ENCODE results near the gene PARD3B.

Gene PARD3B, protein sequence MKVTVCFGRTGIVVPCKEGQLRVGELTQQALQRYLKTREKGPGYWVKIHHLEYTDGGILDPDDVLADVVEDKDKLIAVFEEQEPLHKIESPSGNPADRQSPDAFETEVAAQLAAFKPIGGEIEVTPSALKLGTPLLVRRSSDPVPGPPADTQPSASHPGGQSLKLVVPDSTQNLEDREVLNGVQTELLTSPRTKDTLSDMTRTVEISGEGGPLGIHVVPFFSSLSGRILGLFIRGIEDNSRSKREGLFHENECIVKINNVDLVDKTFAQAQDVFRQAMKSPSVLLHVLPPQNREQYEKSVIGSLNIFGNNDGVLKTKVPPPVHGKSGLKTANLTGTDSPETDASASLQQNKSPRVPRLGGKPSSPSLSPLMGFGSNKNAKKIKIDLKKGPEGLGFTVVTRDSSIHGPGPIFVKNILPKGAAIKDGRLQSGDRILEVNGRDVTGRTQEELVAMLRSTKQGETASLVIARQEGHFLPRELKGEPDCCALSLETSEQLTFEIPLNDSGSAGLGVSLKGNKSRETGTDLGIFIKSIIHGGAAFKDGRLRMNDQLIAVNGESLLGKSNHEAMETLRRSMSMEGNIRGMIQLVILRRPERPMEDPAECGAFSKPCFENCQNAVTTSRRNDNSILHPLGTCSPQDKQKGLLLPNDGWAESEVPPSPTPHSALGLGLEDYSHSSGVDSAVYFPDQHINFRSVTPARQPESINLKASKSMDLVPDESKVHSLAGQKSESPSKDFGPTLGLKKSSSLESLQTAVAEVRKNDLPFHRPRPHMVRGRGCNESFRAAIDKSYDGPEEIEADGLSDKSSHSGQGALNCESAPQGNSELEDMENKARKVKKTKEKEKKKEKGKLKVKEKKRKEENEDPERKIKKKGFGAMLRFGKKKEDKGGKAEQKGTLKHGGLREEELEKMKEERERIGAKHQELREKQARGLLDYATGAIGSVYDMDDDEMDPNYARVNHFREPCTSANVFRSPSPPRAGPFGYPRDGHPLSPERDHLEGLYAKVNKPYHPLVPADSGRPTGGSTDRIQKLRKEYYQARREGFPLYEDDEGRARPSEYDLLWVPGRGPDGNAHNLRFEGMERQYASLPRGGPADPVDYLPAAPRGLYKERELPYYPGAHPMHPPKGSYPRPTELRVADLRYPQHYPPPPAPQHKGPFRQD (N-terminal part only)

DNA sequence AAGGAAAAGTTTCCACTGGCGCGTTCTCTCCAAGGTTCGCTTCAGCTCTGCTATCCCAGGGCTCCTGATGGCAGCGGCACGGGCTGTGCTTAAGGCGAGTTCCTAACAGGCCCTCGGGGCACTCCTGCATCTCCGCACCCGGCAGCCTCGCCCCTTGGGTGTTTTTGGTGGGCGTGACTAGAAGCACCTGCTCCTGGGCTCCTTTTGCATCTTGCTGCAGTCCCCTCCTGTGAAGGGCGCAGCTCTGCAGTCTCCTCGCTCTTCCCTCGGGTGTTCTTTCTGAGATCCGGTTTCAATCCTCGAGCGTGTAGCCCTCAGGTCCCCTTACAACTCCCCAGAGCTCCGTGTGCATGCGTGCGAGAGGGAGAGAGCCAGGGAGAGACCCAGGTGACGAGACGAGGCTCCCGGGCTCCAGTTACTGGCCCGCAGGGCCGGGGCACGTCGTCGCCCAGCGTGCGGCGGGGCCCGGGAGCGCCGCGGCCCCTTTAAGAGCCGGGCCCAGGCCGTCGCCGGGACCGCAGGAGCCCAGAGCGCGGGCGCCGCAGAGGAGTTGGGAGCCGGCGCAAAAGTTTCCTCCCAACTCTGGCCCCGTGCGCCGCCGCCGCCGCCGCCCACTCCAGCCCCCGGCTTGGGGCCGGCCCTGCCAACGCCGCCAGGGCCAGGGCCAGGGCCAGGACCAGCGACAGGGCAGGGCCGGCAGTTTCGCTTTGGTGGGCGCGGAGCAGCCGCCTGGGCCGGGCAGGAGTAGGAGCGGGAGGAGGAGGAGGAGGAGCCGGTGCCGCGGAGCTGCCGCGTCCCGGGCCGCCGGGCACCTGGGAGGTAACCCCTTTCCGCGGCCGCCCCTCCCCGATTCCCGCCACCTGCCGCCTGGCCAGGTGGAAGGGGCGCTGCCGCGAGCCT, at the start of gene PARD3B:
Gene PARD3B, plus strand, starts transcription at position 515 of the 900 bp plus-strand sequence. CDS start 525 bp downstream, outside the sequence.
- peak; percentile 59 for DNase-seq

DNA sequence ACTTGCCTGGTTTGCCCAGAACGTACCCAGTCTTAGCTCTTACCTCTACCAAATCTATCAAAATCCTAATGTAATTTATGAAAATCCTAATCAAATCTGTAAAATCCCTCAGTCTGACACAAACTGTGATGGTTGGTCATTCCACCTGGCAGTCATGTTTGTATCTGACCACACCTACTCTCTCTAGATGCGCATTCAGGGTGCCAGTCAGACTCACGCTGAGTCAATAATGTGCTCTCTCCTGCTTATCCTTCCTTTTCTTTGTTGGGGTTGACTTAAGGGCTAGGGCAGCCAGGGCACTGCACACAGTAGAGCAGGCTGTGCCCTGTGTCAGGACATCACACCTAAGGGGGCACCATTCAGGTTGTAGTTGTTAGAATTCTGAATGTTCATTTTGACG, 48.5 kb upstream of the PARD3B start:
- no peak for DNase-seq

DNA sequence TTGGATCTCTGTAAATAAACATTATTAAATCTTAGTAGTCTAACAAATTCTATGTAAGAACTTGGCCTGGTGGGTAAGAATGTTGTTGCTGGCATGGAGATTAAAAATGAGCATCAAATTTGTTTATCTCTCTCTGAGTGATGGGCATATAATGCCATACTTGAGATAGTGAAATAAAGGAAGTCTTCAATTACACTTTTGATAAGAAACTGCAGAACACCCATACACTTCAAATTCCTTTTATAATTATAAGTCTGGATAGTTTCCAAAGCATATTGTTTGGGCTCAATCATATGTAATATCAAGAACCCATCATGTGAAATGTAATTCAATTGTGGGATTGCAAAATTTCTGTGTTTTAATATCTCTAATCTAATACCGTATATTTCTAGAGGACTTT, 47.4 kb upstream of the PARD3B start:
- no peak for DNase-seq

DNA sequence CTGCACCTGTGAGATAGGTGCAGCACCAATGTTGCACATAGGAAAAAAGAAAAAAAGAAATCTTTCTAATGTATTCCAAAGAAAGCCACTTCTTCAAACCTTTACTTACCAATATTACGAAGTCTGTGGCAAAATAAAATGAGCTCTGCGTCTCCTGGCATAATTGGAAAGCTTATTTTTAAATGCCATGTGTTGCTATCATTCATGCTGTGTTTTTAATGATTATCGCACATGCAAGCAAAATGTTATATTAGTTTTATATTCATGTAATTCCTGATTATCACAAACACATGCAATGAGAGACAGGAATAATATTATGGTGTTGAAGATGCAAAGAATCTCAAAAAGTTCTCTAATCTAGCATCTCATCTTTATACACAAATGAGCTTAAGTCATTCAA, 47.0 kb upstream of the PARD3B start:
- no peak for DNase-seq

DNA sequence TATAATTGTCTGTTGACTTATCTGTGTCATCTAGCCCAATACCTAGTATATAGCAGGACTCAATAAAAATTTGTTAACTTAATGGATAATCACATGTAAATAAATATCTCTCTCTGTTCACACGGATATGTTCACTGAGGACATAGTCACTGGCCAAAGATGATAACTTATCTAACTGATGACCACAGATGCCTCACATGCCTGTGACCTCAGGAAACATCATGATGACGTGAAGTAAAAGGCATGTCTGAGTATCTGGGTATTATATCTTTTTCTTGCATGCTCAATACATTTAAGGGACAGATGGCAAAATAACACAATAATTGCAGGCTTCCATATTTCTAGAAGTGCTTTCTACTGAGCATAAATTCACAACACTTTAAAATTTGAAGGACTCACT, 41.4 kb upstream of the PARD3B start:
- no peak for DNase-seq

DNA sequence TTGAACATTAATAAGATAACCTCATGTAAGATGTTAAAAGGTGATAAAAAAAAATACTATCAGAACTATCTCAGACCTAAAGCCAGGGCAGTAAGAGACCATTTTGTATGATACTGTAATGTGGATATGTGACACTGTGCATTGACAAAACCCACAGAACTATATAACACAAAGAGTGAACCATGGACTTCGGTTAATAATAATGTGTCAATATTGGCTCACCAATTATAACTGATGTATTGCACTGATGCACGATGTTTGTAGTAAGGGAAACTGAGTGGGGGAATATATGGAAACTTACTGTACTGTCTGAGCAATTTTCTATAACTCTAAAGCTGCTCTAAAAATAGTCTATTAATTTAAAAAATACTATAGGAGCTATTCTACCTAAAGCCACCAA, 40.7 kb upstream of the PARD3B start:
- DNase-seq, result no peak

DNA sequence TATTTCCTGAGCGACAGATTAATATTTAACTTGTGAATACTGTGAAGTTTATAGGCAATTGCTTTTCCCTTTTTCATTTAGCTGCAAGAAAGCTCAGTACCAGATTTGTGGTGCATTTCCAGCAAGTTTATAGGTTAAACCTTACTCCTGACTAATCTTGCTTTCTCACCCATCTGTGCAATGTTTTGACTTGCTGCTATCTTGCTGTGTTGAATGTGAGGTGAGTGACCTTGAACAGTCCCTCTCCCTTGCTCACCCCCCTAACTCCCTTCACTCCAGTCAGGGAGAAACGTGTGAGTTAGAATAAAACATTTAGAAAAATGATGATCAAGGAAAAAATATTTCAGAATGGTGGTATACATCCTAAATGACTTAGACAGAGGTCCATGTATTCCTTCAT, 39.8 kb upstream of the PARD3B start:
- DNase-seq, result no peak

DNA sequence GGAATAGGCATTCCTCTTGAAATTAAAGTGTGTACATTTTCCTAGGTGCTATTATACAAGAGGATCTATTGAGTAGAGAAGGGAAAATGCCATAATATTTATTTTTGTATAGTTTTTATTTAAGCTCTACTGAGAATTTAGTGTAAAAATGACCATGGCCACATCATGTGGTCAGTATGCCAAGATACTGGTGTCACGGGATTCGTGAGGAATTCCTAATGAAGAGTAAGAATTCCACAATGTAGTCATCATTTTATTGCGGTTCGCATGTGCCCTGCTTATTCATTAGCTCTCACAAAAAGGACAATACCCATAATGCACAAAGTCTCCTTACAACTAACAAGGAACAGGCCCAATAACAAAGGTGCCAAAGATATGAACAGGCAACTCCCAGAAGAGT, 39.3 kb upstream of the PARD3B start:
- no peak for DNase-seq

DNA sequence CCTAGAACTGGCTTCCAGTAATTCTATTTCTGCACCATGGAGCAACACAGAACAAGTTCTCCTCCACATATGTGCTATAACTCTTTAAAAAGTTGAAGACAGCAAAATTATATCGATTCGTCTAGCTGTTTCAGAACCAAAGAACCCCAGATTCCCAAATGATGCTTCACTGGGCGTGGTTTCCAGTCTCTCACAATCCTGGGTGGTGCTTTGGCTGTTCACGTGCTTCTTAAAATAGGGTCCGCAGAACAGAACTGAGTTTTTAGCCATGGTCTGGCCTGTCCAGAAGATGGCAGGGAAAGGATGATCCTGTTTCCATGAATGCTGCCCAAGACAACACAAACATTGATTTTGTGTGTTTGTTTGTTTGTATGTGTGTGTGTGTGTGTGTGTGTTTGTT, 37.6 kb upstream of the PARD3B start:
- no peak for DNase-seq

DNA sequence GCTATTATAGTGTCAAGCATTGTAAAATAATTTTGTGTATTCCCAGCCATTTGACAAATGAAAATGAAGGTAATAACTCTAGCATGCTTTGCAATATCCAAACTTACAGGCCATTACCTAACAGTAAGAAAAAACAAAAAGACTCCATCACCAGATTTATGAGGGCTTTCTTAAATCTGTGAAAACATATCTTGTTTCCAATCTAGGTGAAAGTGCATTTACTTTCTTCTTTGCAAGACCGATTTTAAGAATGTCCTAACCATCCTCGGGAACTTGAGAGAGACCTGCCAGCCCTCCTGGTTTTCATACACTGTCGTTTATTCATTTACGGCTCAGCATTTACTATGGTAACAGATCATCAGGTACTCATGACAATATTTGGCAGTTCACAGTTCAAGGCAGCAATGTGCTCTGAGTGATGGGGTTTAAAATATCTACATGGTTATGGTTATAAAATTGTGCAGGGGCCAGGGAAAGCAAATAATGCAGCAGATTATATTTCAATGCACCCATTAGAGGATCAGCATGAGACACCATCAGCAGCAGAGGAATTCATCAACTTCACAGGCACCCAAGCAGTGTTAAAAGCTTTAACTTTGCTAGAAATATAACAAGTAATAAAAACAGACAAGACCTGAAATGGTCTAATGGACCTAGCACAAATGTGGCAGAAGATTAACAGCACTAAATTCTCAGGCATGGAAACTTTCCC, 34.4 kb upstream of the PARD3B start:
- DNase-seq, result no peak

DNA sequence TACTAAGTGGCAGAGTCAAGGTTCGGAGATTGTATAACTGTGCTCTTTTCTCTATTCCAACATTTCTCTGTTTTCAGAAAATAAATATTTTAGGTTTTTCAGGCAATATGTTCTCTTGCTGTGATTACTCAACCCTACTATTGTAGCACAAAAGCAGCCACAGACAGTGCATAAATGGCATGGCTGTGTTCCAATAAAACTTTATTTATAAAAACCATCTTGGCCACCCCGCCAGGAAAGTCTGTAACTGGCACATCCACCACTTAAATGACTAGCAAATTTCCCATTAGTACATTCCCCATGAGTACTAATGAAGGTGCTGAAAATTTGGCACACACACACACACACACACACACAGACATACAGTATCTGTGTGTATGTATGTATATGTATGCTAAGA, 30.8 kb upstream of the PARD3B start:
- DNase-seq, result no peak

DNA sequence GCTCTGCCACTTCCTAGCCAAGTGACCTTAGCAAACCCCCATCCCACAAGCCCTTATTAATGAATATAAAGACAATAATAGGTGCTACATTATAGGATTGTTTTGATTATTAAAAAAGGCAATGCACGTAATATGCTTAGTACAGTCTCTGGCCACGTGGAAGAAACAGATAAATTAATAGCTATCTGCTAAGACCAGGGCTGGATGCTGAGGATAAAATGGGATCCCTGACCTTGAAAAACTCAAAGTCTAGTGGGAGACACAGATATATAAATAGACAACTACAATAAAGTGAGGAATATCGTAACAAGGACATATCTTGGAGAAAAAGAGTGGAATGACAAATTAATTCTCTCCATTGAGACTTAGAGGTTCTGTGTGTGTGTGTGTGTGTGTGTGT, 29.9 kb upstream of the PARD3B start:
- no peak for DNase-seq

DNA sequence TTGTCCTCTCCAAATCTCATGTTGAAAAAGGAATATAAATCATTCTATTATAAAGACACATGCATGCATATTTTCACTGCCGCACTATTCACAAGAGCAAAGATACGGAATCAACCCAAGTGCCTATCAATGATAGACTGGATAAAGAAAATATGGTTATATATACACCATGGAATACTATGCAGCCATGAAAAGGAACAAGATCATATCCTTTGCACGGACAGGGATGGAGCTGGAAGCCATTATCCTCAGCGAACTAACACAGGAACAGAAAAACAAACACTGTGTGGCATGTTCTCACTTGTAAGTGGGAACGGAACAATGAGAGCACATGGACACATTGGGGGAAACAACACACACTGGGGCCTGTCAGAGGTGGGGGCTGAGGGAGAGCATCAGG, 28.1 kb upstream of the PARD3B start:
- DNase-seq, result no peak

DNA sequence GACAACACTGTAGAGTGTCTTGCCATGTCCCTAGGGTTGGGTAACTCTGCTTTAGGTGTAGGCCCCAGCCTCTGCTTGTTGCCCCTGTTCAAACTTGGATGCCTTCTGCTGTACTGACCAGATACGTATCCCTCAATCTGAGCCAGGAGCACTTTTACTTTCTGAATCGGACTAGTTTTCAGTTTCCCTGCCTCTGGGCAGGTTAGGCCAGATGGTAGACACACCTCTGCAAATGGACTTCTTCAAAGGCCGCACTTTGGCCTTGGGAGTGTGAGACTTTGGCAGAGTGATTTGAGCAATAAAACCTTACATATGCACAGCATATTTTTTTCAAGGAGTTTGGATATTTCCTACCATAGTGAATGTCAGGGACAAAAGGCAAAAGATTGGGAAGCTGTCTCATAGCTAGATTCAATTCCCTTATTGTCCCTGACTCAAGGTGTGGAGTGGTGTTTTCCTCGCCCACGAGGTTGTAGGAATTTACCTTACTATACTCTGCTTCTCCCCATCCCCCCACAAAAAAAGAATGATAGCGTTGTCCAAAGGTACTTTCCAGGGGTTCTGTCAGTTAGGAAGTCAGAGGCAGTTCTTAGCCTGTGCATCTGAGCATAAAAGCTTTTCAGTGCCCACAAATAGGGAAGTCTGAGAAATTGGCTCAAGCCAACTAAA, 15.3 kb upstream of the PARD3B start:
- DNase-seq, result no peak

DNA sequence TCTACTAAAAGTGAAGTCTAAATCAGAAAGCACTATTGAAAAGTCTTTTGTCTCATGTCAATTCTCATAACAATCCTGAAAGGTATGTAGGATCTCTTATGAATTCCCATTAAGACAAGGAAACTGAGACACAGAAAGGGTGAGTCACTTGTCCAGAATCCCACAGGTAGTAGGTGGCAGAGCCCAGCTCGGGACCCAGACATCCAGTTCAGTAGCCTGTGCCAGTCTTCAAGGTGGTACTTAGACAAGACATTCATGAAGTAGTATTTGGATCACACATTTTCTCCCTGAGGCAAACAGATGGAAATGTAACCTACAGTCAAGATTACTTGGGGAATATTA, 14.8 kb upstream of the PARD3B start:
- DNase-seq, result no peak

DNA sequence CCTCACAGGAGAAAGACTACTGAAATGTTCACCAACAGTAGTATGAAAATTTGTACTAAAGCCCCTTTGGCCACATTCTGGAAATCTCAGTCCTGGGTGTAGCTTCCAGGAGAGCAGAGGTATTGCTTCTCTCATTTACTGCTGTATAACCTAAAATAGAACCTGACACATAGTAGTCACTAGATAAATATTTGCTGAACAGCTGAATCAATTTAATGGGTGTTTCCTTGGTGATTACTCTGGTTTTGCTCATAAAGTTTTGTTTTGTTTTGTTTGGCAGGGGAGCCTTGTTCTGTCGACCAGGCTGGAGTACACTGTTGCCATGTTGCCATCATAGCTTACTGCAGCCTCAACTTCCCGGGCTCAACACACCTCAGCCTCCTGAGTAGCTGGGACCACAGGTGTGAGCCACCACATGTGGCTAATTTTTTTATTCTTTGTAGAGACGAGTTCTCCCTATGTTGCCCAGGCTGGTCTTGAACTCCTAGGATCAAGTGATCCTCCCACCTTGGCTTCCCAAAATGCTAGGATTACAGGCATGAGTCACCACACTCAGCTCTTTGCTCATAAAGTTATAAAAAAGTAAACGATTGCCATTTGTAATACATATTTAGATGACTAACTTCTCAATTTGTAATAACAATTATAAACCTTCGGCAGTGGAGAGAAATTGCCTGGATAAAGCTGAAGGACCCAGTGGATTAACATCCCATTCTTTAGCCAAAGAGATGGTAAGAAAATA, 11.5 kb upstream of the PARD3B start:
- no peak for DNase-seq

DNA sequence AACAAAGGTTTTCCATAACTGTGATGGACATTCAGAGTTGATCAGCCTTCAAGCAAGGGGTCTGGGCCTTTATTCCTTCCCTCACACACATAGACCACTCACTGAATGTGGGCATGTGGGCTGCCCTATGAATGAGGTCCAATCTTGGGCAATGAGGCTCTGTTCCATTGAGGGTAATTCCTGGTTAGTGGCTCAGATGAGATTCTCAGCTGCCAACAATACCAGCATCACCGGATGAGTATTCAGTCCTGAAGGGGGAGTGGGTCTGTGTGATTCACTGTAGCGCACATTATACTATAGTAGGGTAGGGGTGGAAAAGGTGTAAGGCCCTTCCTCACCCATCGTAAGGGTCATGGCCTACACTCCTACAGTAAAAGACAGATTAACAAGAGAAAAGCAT, 9.9 kb upstream of the PARD3B start:
- DNase-seq, result no peak

DNA sequence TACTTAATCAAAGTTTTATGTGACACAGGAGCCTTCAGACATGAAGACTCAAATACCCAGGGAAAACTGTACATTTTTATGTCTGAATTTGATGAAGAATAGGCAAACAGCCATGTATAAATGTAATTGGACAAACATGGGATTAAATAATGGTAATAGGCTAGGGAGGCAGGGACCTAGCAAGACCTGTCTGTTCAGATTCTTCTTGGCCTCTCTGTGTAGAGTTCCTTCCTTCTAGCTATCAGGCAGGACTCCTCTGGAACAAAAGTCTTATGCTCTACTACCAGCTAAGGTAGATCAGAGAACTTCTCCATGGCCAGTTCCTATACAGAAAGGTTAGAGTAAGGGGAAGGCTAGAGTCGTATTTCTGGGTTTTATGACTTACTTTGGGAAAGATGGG, 9.5 kb upstream of the PARD3B start:
- no peak for DNase-seq

DNA sequence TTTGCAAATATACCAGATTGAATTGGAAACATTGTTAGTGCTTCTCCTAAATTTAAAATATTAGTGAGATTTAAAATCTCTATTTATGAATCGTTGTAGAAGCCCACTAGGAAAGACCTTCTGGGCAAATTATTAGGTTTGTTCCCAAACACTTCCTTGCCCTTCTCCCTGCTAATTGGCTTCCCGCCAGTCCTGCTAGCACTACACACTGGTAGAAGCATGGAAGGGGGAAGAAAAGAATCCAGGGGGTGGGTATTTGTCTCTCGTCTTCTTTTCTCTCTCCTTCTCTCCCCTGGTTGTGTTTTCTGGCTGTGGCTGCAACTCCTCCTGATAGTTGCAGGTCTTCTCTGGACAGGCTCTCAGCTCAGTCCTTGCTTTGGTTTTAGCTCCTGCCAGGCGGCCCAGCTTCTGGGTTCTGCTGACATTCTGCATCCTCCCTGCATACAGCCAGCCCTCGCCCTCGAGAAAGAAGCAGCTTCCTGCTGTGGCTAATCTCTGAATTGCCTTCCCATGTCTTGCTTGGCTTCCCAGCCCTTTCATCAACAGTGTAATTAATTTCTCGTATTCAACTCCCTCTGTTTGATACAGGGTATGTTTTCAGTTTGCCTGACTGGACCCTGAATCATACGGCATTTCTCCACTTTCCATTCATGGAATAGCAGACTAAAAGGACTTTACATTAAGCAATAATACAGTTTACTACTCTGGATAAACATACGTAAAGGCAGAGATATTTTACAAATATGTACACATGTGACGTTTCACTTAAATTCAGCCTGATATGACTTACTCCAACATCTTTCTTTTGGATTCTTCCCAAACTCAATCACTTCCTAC, 6.9 kb upstream of the PARD3B start:
- peak; percentile 5 for DNase-seq

DNA sequence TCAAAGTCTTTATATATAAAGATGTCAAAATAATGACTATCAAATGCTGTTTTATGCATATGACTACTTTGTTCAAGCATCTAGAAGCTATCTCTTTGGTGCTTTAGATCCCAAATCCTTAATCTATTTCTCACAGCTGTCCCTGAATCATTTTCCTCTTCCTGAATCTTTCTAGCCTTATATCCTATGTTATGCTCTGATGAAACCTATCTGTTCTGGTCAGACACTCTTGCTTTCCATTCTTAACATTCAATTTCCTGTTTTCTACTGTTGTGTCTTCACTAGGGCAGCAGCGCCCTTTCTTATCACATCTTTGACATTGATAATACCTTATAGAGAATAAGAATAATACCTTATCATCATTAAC, 6.3 kb upstream of the PARD3B start:
- DNase-seq, result no peak
